ENCODE data around the gene CACNA1C.
"Not testable (repeated sequence)": the region's sequence is repeated elsewhere in the genome, so short reads cannot be mapped to it uniquely, and the experiment has no call there.

The CACNA1C gene

GRCh38 chr12:2467447-2468195 is 414.8 kb downstream of the CACNA1C start:
- DNase-seq: no peak

- DNase-seq: no peak
Measured at GRCh38 chr12:2475984-2476383, 423.2 kb downstream of the CACNA1C start.

- no peak for DNase-seq
Measured at GRCh38 chr12:2477009-2477766, 424.4 kb downstream of the CACNA1C start.

GRCh38 chr12:2479851-2480535 is 427.2 kb downstream of the CACNA1C start:
- DNase-seq: no peak

- no peak for DNase-seq
Measured at GRCh38 chr12:2481346-2481745, 428.6 kb downstream of the CACNA1C start.

GRCh38 chr12:2481951-2482350 is 429.2 kb downstream of the CACNA1C start:
- DNase-seq: no peak

GRCh38 chr12:2482938-2483660 is 430.3 kb downstream of the CACNA1C start:
- no peak for DNase-seq

- DNase-seq: no peak
Measured at GRCh38 chr12:2483713-2484112, 430.9 kb downstream of the CACNA1C start.

GRCh38 chr12:2484141-2484776 is 431.5 kb downstream of the CACNA1C start:
- DNase-seq: no peak

GRCh38 chr12:2485681-2486080 is 432.9 kb downstream of the CACNA1C start:
- no peak for DNase-seq

GRCh38 chr12:2486796-2487195 is 434.0 kb downstream of the CACNA1C start:
- no peak for DNase-seq

- no peak for DNase-seq
Measured at GRCh38 chr12:2487278-2487677, 434.5 kb downstream of the CACNA1C start.

GRCh38 chr12:2488131-2488530 is 435.3 kb downstream of the CACNA1C start:
- no peak for DNase-seq

GRCh38 chr12:2488596-2488995 is 435.8 kb downstream of the CACNA1C start:
- DNase-seq: no peak

GRCh38 chr12:2489275-2489674 is 436.5 kb downstream of the CACNA1C start:
- no peak for DNase-seq

GRCh38 chr12:2490831-2491230 is 438.0 kb downstream of the CACNA1C start:
- no peak for DNase-seq

- not testable (repeated sequence) for DNase-seq
Measured at GRCh38 chr12:2491349-2491748, 438.6 kb downstream of the CACNA1C start.

- DNase-seq: no peak
Measured at GRCh38 chr12:2492236-2492635, 439.4 kb downstream of the CACNA1C start.

GRCh38 chr12:2493086-2493485 is 440.3 kb downstream of the CACNA1C start:
- no peak for DNase-seq

GRCh38 chr12:2494486-2495192 is 441.9 kb downstream of the CACNA1C start:
- no peak for DNase-seq

GRCh38 chr12:2495417-2496112 is 442.8 kb downstream of the CACNA1C start:
- no peak for DNase-seq

Measured in RPMI8226 (cell line).